ENCODE data around the gene RELL2.

DNA sequence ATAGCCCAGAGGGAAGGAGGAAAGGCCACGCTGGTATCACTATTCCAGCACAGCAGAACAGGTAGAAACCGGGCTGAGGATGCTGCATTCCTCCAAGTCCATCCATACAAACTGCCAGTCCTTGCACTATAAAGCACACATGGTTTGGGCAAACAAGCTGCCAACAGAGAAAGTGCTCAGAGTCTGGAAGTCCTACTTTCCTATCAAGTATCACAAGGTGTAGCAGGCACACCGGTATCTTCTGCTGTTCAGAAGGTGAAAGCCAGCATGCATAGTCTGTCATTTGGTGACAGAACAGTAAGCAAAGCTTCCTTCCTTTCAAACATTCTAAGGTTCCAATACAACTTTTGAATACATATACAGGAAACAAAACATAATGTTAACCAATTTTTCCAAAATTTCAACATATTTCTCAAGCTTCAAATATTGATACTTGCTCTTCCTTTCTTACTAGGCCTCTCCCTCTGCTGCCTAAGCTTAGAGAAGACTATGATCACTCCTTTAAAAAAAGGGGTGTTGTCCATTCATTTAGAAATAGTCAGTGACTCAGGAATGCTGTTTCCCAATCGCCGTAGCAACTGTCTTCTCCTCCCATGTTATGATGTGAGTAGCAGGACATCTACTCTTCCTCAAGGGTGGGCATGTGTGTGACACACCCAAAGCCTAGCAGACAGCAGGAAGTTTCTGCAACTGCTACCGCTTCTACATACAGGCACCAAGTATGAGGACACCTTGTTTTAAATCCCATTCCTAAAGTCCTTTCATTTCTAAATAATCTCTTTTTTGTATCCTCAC, 32.7 kb upstream of the RELL2 start:
- TF ChIP-seq, protein P1, sequence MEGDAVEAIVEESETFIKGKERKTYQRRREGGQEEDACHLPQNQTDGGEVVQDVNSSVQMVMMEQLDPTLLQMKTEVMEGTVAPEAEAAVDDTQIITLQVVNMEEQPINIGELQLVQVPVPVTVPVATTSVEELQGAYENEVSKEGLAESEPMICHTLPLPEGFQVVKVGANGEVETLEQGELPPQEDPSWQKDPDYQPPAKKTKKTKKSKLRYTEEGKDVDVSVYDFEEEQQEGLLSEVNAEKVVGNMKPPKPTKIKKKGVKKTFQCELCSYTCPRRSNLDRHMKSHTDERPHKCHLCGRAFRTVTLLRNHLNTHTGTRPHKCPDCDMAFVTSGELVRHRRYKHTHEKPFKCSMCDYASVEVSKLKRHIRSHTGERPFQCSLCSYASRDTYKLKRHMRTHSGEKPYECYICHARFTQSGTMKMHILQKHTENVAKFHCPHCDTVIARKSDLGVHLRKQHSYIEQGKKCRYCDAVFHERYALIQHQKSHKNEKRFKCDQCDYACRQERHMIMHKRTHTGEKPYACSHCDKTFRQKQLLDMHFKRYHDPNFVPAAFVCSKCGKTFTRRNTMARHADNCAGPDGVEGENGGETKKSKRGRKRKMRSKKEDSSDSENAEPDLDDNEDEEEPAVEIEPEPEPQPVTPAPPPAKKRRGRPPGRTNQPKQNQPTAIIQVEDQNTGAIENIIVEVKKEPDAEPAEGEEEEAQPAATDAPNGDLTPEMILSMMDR (IDR thresholded peaks at IDR 0.05 in 2 of 3, conservative IDR thresholded peaks at IDR 0.05 in 1 of 3; ENCODE audit: borderline replicate concordance in 1 of 3, insufficient read depth in 1 of 3, low read depth in 2 of 3, low read length in 2 of 3), result no peak
- TF ChIP-seq, protein P2, sequence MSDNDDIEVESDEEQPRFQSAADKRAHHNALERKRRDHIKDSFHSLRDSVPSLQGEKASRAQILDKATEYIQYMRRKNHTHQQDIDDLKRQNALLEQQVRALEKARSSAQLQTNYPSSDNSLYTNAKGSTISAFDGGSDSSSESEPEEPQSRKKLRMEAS (IDR thresholded peaks at IDR 0.05), result peak; percentile 23; the same call in 1 of the 2 replicates

Data from HCT116 (cell line).